BE2C (cell line): ENCODE measurements around the gene WDR45B.

Experiments used
- DNase-seq: peaks from one replicate; pipeline ENCODE4 v3.0.0-alpha.2; 2020
- H3K27me3 ChIP-seq: fragments of 250-450 bp; sonication (Bioruptor Pico); 2 replicates; pipeline ENCODE4 v1.5.1; 2020; ENCODE audit warnings: mild to moderate bottlenecking
- H3K36me3 ChIP-seq: fragments of 250-450 bp; sonication (Bioruptor Pico); 2 replicates; pipeline ENCODE4 v1.5.1; 2020; ENCODE audit warnings: mild to moderate bottlenecking
- H3K4me1 ChIP-seq: fragments of 250-450 bp; sonication (Bioruptor Pico); 2 replicates; pipeline ENCODE4 v1.5.1; 2020
- H3K4me3 ChIP-seq: 2 replicates; pipeline ENCODE4 v1.5.1; 2011; ENCODE audit warnings: low read depth, low read length
- H3K9me3 ChIP-seq: fragments of 250-450 bp; sonication (Bioruptor Pico); 2 replicates; pipeline ENCODE4 v1.5.1; 2020
- TF ChIP-seq, protein P1 (sequence below): IDR thresholded peaks from 2 replicates; pipeline ENCODE4 v1.5.1; 2012; ENCODE audit warnings: mild to moderate bottlenecking, low read depth, low read length

Gene WDR45B

DNA sequence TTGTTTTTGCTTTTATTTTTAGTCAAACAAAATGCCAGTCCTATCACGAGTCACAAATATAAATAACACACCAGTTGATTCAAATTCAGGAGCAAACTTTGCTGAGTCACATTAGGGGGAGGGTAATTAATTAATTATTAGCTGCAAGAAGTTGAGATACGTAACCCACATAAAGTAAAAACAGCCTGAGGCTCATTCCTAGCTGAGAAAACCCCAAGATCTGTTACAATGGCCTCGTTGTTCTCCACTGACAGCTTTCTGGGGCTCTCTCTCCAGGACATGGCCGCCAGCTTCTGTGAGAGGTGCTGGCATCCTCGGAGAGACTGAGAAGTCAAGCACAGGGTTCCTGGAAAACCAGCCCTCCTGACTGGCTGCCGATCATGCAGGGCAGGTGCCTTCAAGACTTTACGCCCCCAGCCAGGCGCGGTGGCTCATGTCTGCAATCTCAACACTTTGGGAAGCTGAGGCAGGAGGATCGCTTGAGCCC, 39.2 kb upstream of the WDR45B start:
- no peaks in the 10 kb centered on the region; the same call in 1 of the 2 replicates for H3K4me1 ChIP-seq
- no peaks in the 10 kb centered on the region for H3K9me3 ChIP-seq
- TF ChIP-seq, protein P1, sequence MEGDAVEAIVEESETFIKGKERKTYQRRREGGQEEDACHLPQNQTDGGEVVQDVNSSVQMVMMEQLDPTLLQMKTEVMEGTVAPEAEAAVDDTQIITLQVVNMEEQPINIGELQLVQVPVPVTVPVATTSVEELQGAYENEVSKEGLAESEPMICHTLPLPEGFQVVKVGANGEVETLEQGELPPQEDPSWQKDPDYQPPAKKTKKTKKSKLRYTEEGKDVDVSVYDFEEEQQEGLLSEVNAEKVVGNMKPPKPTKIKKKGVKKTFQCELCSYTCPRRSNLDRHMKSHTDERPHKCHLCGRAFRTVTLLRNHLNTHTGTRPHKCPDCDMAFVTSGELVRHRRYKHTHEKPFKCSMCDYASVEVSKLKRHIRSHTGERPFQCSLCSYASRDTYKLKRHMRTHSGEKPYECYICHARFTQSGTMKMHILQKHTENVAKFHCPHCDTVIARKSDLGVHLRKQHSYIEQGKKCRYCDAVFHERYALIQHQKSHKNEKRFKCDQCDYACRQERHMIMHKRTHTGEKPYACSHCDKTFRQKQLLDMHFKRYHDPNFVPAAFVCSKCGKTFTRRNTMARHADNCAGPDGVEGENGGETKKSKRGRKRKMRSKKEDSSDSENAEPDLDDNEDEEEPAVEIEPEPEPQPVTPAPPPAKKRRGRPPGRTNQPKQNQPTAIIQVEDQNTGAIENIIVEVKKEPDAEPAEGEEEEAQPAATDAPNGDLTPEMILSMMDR, result no peak
- no peak for DNase-seq
- no peaks in the 10 kb centered on the region for H3K27me3 ChIP-seq
- H3K36me3 ChIP-seq, result no peaks in the 10 kb centered on the region
- H3K4me3 ChIP-seq, result no peak overlapping the region

DNA sequence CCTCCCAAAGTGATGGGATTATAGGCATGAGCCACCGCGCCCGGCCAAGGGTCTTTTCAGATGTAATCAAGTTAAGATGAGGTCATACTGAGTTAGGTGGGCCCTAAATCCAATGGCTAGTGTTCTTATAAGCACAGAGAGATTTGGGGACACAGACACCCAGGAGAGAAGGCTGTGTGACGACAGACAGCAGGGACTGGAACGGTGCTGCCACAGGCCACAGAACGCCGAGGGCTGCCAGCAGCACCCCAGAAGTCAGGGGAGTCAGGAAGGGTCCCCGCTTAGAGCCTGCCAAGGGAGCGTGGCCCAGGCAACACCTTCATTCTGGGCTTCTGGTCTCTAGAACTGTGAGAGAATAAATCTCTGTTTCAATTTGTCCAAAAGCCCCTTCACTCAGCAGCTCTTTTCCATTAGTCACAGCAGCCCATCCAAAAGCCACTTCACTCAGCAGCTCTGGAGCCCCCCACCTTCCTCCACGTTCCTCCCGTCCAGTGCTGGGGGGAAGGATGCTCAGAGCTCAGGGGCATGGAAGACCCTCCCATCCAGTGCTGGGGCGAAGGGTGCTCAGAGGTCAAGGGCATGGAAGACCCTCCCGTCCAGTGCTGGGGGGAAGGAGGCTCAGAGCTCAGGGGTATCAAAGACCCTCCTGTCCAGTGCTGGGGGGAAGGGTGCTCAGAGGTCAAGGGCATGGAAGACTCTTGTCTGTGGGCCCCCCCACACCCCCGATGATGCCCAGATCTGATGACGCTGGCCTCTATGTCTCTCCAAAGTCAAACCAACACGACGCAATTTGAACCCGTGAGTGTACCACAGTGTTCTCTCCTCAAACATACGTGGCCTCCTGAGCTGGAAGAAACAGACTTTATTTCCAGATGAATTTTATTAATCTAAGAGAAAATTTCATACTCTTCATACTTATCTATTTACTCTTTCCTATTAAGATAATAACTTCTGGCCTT, 38.4 kb upstream of the WDR45B start:
- DNase-seq, result no peak
- H3K36me3 ChIP-seq, result no peaks in the 10 kb centered on the region
- TF ChIP-seq, protein P1, result no peak
- H3K4me1 ChIP-seq, result no peaks in the 10 kb centered on the region; the same call in 1 of the 2 replicates
- H3K9me3 ChIP-seq, result 0 out of 2 replicates have a peak, but pooled peaks cover 3% of the 10 kb centered on the region
- H3K27me3 ChIP-seq, result no peaks in the 10 kb centered on the region
- no peak overlapping the region for H3K4me3 ChIP-seq

DNA sequence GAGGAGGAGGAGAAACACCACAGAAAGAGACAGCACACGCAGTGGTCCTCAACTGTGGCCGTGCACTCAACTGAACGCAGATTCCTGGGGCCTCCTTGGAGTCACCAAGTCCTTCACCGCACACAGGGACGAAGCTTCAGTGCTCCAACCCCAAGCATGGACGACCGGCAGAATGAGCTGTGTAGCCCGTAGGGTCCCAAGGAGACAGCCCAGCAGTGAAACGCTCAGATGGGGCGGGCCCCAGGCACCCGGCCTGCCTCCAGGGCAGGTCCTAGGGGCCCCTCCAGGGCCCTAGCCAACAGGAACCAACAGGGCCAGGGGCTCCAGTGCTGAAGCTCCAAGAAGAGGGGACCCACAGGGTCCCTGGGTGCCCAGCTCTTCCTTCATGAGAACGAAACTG, 37.0 kb upstream of the WDR45B start:
- no peak overlapping the region for H3K4me3 ChIP-seq
- peaks cover 4% of the 10 kb centered on the region; the same call in 1 of the 2 replicates for H3K9me3 ChIP-seq
- H3K4me1 ChIP-seq, result no peaks in the 10 kb centered on the region
- no peak for DNase-seq
- no peaks in the 10 kb centered on the region for H3K36me3 ChIP-seq
- no peaks in the 10 kb centered on the region for H3K27me3 ChIP-seq
- TF ChIP-seq, protein P1, result no peak

- no peaks in the 10 kb centered on the region for H3K27me3 ChIP-seq
- TF ChIP-seq, protein P1, result no peak
- no peak for DNase-seq
These were observed 36.1 kb upstream of the WDR45B start for GRCh38 chr17:82684228-82684841.

GRCh38 chr17:82683534-82683933, 35.3 kb upstream of the WDR45B start:
- Histone ChIP-seq H3K36me3 (no peaks in the 10 kb centered on the region), H3K4me3 (no peak overlapping the region), H3K9me3 (peaks cover 4% of the 10 kb centered on the region; the same call in 1 of the 2 replicates), H3K27me3 (no peaks in the 10 kb centered on the region), H3K4me1 (no peaks in the 10 kb centered on the region)
- TF ChIP-seq, protein P1, result no peak
- DNase-seq, result no peak

More at GRCh38 chr17:82684228-82684841, 36.1 kb upstream of the WDR45B start:
- Histone ChIP-seq H3K9me3 (peaks cover 4% of the 10 kb centered on the region; the same call in 1 of the 2 replicates), H3K4me3 (no peak overlapping the region), H3K4me1 (no peaks in the 10 kb centered on the region), H3K36me3 (no peaks in the 10 kb centered on the region)
